GM10266 (cell line): ENCODE data around the gene GSTM3.
"Not testable (repeated sequence)": the region's sequence is repeated elsewhere in the genome, so short reads cannot be mapped to it uniquely, and the experiment has no call there.

Experiments used
- DNase-seq: peaks from one replicate; pipeline ENCODE4 v3.0.0; 2012; ENCODE audit errors: extremely low spot score
- TF ChIP-seq, protein P1 (sequence below): IDR thresholded peaks from 2 replicates; pipeline ENCODE4 v1.5.1; 2012; ENCODE audit warnings: mild to moderate bottlenecking, low read depth; ENCODE audit not compliant: control insufficient read depth, insufficient read depth; ENCODE audit errors: missing control alignments

GSTM3 gene

DNA sequence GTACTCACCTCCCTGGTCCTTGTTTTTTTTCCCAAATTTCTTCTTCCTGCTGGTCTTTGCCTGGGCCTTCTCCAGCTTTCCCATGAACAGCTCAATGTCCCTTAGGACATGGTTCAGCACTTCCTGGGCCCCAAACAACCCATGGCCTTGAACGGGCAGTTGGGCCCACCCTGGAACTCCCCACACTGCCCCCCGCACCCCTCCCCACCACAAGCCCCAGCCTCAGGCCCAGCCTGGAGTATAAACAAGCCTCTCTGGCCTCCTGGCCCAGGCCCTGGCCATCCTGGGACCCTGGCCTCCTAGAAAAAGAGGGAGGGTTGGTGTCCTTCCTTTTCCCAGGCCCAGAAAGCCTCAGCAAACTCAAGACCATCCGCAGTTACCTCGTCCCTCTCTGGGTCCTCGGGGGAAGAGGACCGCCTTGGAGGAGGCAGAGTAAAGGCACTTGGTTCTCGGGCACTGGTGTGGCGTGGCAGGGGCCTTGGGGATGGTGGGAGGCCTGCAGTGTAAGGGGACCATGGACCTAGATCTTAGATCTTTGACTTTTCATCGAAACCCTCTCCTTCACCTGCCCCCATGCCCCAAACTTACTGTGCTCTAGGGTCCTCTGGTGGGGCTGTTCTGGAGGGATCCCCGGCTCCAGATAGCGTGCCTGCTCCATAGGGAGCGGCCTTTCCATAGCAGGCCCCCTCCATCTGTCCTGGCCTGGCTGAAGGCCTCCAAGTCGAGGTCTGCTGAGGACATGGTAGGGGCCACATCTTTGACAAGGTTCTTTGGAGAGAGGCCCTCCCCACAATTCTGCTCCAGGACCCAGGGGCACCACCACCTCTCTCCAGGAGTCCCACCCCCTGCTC, 17.3 kb upstream of the GSTM3 start:
- TF ChIP-seq, protein P1, sequence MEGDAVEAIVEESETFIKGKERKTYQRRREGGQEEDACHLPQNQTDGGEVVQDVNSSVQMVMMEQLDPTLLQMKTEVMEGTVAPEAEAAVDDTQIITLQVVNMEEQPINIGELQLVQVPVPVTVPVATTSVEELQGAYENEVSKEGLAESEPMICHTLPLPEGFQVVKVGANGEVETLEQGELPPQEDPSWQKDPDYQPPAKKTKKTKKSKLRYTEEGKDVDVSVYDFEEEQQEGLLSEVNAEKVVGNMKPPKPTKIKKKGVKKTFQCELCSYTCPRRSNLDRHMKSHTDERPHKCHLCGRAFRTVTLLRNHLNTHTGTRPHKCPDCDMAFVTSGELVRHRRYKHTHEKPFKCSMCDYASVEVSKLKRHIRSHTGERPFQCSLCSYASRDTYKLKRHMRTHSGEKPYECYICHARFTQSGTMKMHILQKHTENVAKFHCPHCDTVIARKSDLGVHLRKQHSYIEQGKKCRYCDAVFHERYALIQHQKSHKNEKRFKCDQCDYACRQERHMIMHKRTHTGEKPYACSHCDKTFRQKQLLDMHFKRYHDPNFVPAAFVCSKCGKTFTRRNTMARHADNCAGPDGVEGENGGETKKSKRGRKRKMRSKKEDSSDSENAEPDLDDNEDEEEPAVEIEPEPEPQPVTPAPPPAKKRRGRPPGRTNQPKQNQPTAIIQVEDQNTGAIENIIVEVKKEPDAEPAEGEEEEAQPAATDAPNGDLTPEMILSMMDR, result no peak

GRCh38 chr1:109756848-109757521, 16.1 kb upstream of the GSTM3 start:
- DNase-seq, result no peak
- TF ChIP-seq, protein P1, result no peak

More for the DNA sequence above, 17.3 kb upstream of the GSTM3 start:
- no peak for DNase-seq

DNA sequence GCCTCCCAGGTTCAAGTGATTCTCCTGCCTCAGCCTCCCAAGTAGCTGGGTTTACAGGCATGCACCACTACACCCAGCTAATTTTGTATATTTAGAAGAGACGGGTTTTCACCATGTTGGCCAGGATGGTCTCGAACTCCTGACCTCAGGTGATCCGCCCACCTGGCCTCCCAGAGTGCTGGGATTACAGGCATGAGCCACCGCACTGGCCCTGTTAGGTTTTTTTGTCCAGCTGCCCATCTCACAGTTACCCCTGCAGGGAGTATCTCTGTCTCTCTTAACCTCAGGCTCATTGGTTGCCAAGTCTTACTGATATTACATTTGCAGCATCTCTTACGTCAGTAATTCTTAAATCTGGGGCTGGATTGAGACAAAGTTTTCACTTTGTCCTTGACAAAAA, 15.5 kb upstream of the GSTM3 start:
- not testable (repeated sequence) for DNase-seq

- TF ChIP-seq, protein P1, result no peak
- no peak for DNase-seq
Measured at GRCh38 chr1:109754738-109755137, 13.9 kb upstream of the GSTM3 start.

DNA sequence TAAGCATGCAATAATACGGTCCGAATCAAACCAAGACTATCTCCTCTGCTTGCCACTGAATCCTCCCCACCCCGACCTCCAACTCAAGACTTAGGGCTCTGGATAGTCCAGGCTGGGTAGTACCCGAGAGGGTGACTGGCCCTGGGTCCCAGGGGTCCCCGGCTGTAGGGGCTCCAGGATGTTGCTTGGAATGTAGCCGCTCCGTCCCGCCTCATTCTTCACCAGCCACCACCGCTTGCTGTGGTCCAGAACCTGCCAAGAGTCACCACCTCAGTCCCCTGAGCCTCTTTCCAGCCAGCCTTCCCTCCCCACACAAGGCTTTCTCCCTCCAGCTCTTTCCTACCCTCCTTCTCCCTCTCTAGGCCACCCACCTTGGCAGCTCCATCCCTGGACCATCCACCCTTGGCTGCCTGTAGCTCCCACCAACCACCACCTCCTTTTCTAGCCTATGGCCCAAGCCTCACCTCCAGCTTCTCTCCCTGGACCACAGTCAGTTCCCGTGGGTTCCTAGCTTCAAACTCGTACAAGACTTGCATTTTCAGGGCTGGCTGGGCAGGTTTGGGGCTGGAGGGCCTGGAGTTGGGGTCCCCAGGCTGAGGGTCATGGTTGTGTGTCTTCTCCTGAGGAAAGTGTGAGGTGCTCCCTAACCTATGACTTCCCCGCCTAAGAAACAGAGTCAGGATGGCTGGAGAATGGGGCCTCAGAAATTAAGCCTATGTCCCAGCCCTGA, 10.9 kb upstream of the GSTM3 start:
- no peak for DNase-seq
- TF ChIP-seq, protein P1, result no peak

DNA sequence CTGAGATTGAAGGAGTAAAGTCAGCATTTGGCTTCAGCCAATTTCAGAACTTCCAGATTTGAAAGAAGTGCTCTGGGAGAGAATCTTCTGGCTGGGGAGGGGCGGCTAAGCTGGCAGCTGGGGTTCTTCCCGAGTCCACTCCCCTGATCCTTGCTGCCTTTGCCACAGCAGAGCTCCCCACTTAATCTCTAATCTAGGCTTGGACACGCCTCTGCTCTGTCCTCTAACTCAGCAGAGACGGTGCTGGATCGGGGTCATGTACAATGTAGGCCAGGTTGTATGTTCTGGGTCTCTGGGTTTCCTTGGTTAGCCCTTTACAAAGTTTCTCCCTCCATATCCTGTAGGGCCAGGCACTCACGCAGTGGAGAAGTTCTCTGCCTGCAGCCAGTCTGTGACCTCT, 10.1 kb upstream of the GSTM3 start:
- no peak for DNase-seq
- TF ChIP-seq, protein P1, result no peak

GRCh38 chr1:109750241-109750882, 9.5 kb upstream of the GSTM3 start:
- TF ChIP-seq, protein P1, result no peak
- DNase-seq, result no peak
